Stimulated activated CD4-positive, alpha-beta T cell treated with anti-CD3 and anti-CD28 coated beads, Interleukin-1b, Interleukin-23, amount 100 ng/mL, for 24 hours (primary cell): ENCODE data around the gene CKM.
"Not testable (repeated sequence)": the region's sequence is repeated elsewhere in the genome, so short reads cannot be mapped to it uniquely, and the experiment has no call there.

Experiments
- DNase-seq, 4 experiments: peaks; one replicate each; pipeline ENCODE4 v3.0.0-alpha.2; 2020; ENCODE audit warnings: low read depth in 4 of 4, low spot score in 1 of 4

The CKM gene

GRCh38 chr19:45349430-45349941 lies 26.8 kb upstream of the CKM start:
- no peak for DNase-seq

GRCh38 chr19:45349126-45349415 lies 26.4 kb upstream of the CKM start:
- DNase-seq = no peak

GRCh38 chr19:45348367-45349125 lies 25.9 kb upstream of the CKM start:
- DNase-seq = no peak

- DNase-seq = no peak
Measured at GRCh38 chr19:45347570-45348366, 25.1 kb upstream of the CKM start.

- no peak for DNase-seq
Measured at GRCh38 chr19:45346449-45346848, 23.8 kb upstream of the CKM start.

- no peak for DNase-seq
Measured at GRCh38 chr19:45345506-45345860, 22.8 kb upstream of the CKM start.

GRCh38 chr19:45344621-45345505 lies 22.2 kb upstream of the CKM start:
- no peak for DNase-seq

GRCh38 chr19:45342911-45343310 lies 20.2 kb upstream of the CKM start:
- no peak for DNase-seq

- no peak for DNase-seq
Measured at GRCh38 chr19:45340899-45341453, 18.3 kb upstream of the CKM start.

- DNase-seq = peak in 3 of 4 experiments; percentile 9 to 26 (median 10)
Measured at GRCh38 chr19:45340232-45340898, 17.7 kb upstream of the CKM start, which contains the start of gene KLC3. Gene KLC3, plus strand, starts transcription at chr19:45340750. Its CDS starts 4,792 bp downstream, at chr19:45345542.

GRCh38 chr19:45339629-45340028 lies 17.0 kb upstream of the CKM start:
- no peak for DNase-seq

GRCh38 chr19:45336696-45337251 lies 14.1 kb upstream of the CKM start:
- DNase-seq = no peak

GRCh38 chr19:45334881-45335280 lies 12.2 kb upstream of the CKM start:
- DNase-seq = not testable (repeated sequence)

- DNase-seq = no peak
Measured at GRCh38 chr19:45333609-45334303, 11.1 kb upstream of the CKM start.

GRCh38 chr19:45331411-45331810 lies 8.7 kb upstream of the CKM start:
- no peak for DNase-seq

- DNase-seq = no peak
Measured at GRCh38 chr19:45327404-45328143, 4.9 kb upstream of the CKM start.

- DNase-seq = no peak
Measured at GRCh38 chr19:45324349-45324907, 1.8 kb upstream of the CKM start.

GRCh38 chr19:45323671-45324081 lies 1.0 kb upstream of the CKM start:
- DNase-seq = no peak

- no peak for DNase-seq
Measured at GRCh38 chr19:45322311-45322710, 364 bp downstream of the CKM start.
